Suprapubic skin (tissue), 3 donors: ENCODE results near the gene PIP5KL1.

Experiments
- CTCF ChIP-seq, 2 donors: fragments of 200-600 bp in 1 of 2; fragments of 450-650 bp in 1 of 2; sonication (generic) in 1 of 2; IDR thresholded peaks; one replicate each; pipeline ENCODE4 v1.5.1; 2016 to 2019; ENCODE audit warnings: antibody characterized with exemption in 2 of 2, mild to moderate bottlenecking in 1 of 2, moderate library complexity in 1 of 2
- EP300 ChIP-seq: sonication (generic); formaldehyde crosslinking; IDR thresholded peaks from one replicate; pipeline ENCODE4 v1.6.1; 2017; ENCODE audit warnings: antibody characterized with exemption
- POLR2A ChIP-seq, 2 donors: fragments of 450-650 bp; IDR thresholded peaks; one replicate each; pipeline ENCODE4 v1.6.1; 2017; ENCODE audit warnings: antibody characterized with exemption in 2 of 2, mild to moderate bottlenecking in 2 of 2, moderate library complexity in 2 of 2

- TF ChIP-seq EP300 (no peak), CTCF (IDR thresholded peaks at IDR 0.05) (no peak), POLR2A (IDR thresholded peaks at IDR 0.05) (no peak)
Measured at GRCh38 chr9:127878001-127878651, 52.5 kb downstream of the PIP5KL1 start.
